ENCODE results near the gene CCDC196.
"Not testable (repeated sequence)": the region's sequence is repeated elsewhere in the genome, so short reads cannot be mapped to it uniquely, and the experiment has no call there.

Gene CCDC196

DNA sequence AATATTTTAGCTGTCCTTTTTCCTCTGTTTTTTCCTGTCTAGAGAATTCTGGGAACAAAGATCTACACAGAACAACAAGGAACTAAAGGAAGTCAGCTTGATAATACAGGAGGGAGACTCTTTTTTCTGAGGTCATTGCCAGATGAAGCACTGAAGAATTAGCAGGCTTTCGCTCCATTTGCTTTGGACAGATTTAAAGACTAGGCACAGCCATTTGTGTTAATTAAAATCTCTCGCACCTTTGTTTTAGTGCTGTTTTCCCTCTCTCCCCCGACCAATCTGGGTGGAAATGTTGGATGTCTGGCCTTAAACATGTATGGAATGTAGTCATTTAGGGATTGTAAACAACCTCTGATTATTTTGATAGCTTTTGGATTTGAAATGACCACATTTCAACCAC is 12.1 kb downstream of the CCDC196 start:
- H3K79me2 ChIP-seq (ENCODE audit: insufficient read depth, low read length), result no peaks in the 10 kb centered on the region
- H3K27ac ChIP-seq (ENCODE audit: low read depth, low read length), result no peak overlapping the region
- H3K36me3 ChIP-seq (ENCODE audit: low read length), result no peaks in the 10 kb centered on the region
- no peak overlapping the region for H3K9ac ChIP-seq (ENCODE audit: low read length)
- H3K4me3 ChIP-seq (ENCODE audit: insufficient read depth, low read length, poor library complexity, severe bottlenecking), result no peak overlapping the region
- H4K20me1 ChIP-seq (ENCODE audit: low read depth, low read length), result no peaks in the 10 kb centered on the region
- H3K4me2 ChIP-seq (ENCODE audit: low read depth, low read length, poor library complexity, severe bottlenecking), result no peak overlapping the region
- H2AFZ ChIP-seq (ENCODE audit: low read depth, low read length, severe bottlenecking), result no peak overlapping the region
- no peaks in the 10 kb centered on the region for H3F3A ChIP-seq (ENCODE audit: insufficient read depth)
- no peaks in the 10 kb centered on the region for H3K27me3 ChIP-seq (ENCODE audit: low read length)
- H3K9me2 ChIP-seq (replicated peaks; ENCODE audit: insufficient read depth, low read length), result no peaks in the 10 kb centered on the region
- TF ChIP-seq EZH2phosphoT487 (conservative IDR thresholded peaks at IDR 0.05; ENCODE audit: low read length), result no peak
- TF ChIP-seq CTCF (IDR thresholded peaks at IDR 0.05; ENCODE audit: insufficient read depth, low read length, poor library complexity, severe bottlenecking), result no peak
- no peaks in the 10 kb centered on the region for H3K9me3 ChIP-seq (ENCODE audit: insufficient read depth, low read length)

DNA sequence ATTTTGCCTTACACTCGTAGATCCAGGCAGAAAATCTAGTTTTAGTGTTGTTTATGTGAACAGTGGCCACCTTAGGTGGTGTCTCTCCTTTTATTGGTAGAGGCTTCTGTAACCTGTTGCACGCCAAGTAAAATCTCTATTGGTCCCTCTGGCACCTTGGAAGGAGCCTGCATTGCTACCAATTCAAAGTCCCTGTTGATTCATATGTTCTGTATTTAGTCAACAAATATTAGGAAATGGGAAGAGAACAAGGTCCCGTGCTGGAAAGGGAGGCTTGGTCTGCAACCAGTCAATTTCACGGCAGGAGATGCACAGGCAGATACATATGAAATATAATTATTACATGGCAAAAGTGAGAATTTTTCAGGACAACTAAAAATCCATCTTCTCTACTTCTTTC is 15.4 kb downstream of the CCDC196 start:
- Histone ChIP-seq H3K4me3 (ENCODE audit: insufficient read depth, low read length, poor library complexity, severe bottlenecking) (no peak overlapping the region), H3K27ac (ENCODE audit: low read depth, low read length) (no peak overlapping the region), H4K20me1 (ENCODE audit: low read depth, low read length) (no peaks in the 10 kb centered on the region), H3F3A (ENCODE audit: insufficient read depth) (no peaks in the 10 kb centered on the region), H2AFZ (ENCODE audit: low read depth, low read length, severe bottlenecking) (no peak overlapping the region), H3K9me2 (replicated peaks; ENCODE audit: insufficient read depth, low read length) (no peaks in the 10 kb centered on the region), H3K36me3 (ENCODE audit: low read length) (no peaks in the 10 kb centered on the region), H3K4me2 (ENCODE audit: low read depth, low read length, poor library complexity, severe bottlenecking) (no peak overlapping the region), H3K9me3 (ENCODE audit: insufficient read depth, low read length) (no peaks in the 10 kb centered on the region), H3K79me2 (ENCODE audit: insufficient read depth, low read length) (no peaks in the 10 kb centered on the region), H3K27me3 (ENCODE audit: low read length) (no peaks in the 10 kb centered on the region), H3K9ac (ENCODE audit: low read length) (no peak overlapping the region)
- TF ChIP-seq CTCF (IDR thresholded peaks at IDR 0.05; ENCODE audit: insufficient read depth, low read length, poor library complexity, severe bottlenecking) (no peak), EZH2phosphoT487 (conservative IDR thresholded peaks at IDR 0.05; ENCODE audit: low read length) (no peak)

GRCh38 chr14:66502836-66503235 is 16.7 kb downstream of the CCDC196 start:
- H3K4me3 ChIP-seq (ENCODE audit: insufficient read depth, low read length, poor library complexity, severe bottlenecking); H3K9me2 ChIP-seq (replicated peaks; ENCODE audit: insufficient read depth, low read length); H2AFZ ChIP-seq (ENCODE audit: low read depth, low read length, severe bottlenecking); H3K9me3 ChIP-seq (ENCODE audit: insufficient read depth, low read length); H3K27me3 ChIP-seq (ENCODE audit: low read length); H3F3A ChIP-seq (ENCODE audit: insufficient read depth); H3K9ac ChIP-seq (ENCODE audit: low read length); H3K36me3 ChIP-seq (ENCODE audit: low read length); H4K20me1 ChIP-seq (ENCODE audit: low read depth, low read length); H3K27ac ChIP-seq (ENCODE audit: low read depth, low read length); H3K79me2 ChIP-seq (ENCODE audit: insufficient read depth, low read length); H3K4me2 ChIP-seq (ENCODE audit: low read depth, low read length, poor library complexity, severe bottlenecking): not testable (repeated sequence)

DNA sequence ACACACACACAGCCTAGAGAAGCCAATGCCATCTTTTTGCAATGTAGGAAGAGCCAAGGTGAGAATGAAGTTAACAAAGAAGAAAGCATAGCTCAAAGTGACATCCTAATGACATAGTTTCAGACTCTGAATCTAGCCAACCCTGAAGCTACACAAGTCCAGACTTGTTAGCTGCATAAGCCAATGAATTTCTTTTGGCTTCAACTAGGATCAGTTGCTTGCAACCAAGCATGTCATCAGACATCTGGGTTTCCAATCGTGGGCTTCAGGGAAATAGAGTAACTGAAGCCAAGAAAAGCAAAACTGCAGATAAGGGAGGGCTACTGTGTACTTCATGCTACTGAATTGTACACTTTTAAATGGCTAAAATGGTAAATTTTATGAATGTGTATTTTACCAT is 17.4 kb downstream of the CCDC196 start:
- no peaks in the 10 kb centered on the region for H3K36me3 ChIP-seq (ENCODE audit: low read length)
- H3K79me2 ChIP-seq (ENCODE audit: insufficient read depth, low read length), result no peaks in the 10 kb centered on the region
- no peaks in the 10 kb centered on the region for H3K9me2 ChIP-seq (replicated peaks; ENCODE audit: insufficient read depth, low read length)
- no peaks in the 10 kb centered on the region for H4K20me1 ChIP-seq (ENCODE audit: low read depth, low read length)
- H3K27me3 ChIP-seq (ENCODE audit: low read length), result no peaks in the 10 kb centered on the region
- TF ChIP-seq EZH2phosphoT487 (conservative IDR thresholded peaks at IDR 0.05; ENCODE audit: low read length), result no peak
- H3K9ac ChIP-seq (ENCODE audit: low read length), result no peak overlapping the region
- no peaks in the 10 kb centered on the region for H3F3A ChIP-seq (ENCODE audit: insufficient read depth)
- H3K4me3 ChIP-seq (ENCODE audit: insufficient read depth, low read length, poor library complexity, severe bottlenecking), result no peak overlapping the region
- H3K27ac ChIP-seq (ENCODE audit: low read depth, low read length), result no peak overlapping the region
- no peaks in the 10 kb centered on the region for H3K9me3 ChIP-seq (ENCODE audit: insufficient read depth, low read length)
- no peak overlapping the region for H3K4me2 ChIP-seq (ENCODE audit: low read depth, low read length, poor library complexity, severe bottlenecking)
- no peak overlapping the region for H2AFZ ChIP-seq (ENCODE audit: low read depth, low read length, severe bottlenecking)

Data from SU-DHL-6 (cell line).